Caki2 (cell line): ENCODE results near the gene ANGPTL4. TPM values are rescaled to one million over a fixed set of nuclear protein-coding genes. Genes with fewer than 3 reads are reported as not detected.
"Not testable (repeated sequence)": the region's sequence is repeated elsewhere in the genome, so short reads cannot be mapped to it uniquely, and the experiment has no call there.

Experiments
- DNase-seq: peaks from one replicate; pipeline ENCODE4 v3.0.0-alpha.2; 2015; ENCODE audit warnings: low read depth
- in situ Hi-C: cut with HindIII; loops from 2 replicates; pipeline ENCODE4 v1.10.0; 2016; ENCODE audit warnings: low sequenced_read_pairs, low pct_unique_long_range_greater_than_20kb, mixed read lengths
- total RNA-seq: library from RNA; depleted of rRNA; stranded (reverse); fragments of >200 nt; shearing (Covaris generic); gene quantifications from 2 replicates; pipeline ENCODE4 v1.2.3, GENCODE V29; 2014; ENCODE audit warnings: low replicate concordance

ANGPTL4 gene
- total RNA-seq, 1 experiment from 2014 or later, result 27.5 TPM

DNA sequence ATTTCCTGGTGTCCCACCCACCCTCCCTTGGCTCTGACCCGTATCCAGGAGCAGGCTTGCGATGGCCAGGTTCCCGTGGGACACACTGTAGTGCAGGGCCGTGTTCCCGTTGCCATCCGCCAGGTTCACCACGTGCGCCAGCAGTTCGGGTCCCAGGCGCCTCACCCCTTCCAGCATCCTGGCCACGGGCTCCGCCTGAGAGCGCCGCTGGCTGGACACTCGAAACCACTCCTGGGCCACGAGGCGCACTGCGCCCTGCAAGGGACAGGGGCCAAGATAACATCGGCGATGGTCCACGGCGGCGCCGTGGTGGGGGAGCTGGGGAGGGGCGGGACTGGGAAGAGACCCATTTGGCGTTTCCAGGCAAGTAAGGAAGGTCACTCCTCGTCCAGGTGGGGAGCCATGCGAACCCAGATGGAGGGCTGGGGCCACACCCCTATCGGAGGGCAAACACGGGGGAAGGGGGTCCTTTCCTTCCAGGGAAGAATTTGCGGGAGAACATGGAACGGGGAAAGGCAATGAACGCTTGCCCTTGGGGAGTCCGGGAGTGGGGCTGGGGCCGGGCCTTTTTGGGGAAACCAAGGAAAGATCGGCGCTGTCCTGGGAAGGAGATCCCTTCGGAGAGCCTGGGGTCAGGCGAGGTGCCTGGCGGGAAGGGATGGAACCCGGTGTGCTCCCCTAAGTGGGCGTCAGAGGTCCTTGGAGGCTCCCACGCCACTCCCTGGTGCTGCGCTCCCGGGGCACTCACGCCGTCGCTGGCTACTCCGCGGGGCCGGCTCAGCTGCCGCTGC lies 30.8 kb upstream of the ANGPTL4 start:
- in situ Hi-C loops, result no loop called here
- no peak for DNase-seq

DNA sequence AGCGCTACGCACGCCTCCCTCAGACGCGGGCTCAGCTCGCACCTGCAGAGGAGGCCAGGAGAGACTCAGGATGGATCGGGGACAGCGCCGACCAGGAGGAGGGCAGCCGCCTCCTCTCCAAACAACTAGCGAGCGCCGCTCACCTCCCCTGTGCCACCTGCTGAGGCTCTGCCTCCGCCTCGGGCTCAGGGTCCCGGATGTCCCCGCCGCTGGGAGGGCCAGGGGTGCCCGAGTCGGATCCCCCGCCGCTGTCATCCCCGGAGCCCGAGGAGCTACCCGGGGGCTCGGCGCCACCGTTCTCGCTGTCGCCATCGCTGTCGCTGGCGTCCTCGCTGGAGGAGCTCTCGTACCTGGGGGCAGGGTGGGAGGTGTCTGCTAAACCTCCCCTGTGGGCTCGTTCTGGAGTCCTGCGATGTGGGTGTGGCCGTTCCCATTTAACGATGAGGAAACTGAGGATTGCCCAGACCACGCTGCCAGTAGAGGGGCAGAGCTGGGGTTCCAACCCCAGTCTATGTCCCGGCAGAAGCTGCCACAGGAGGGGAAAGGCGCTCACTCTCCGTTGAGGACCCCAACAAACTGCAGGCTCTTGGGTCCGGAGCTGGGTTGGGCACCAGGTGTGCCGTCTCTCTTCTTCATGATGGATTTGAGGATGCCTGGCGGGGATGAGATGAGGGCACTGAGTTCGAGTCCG lies 30.0 kb upstream of the ANGPTL4 start:
- in situ Hi-C loops, result no loop called here
- no peak for DNase-seq

DNA sequence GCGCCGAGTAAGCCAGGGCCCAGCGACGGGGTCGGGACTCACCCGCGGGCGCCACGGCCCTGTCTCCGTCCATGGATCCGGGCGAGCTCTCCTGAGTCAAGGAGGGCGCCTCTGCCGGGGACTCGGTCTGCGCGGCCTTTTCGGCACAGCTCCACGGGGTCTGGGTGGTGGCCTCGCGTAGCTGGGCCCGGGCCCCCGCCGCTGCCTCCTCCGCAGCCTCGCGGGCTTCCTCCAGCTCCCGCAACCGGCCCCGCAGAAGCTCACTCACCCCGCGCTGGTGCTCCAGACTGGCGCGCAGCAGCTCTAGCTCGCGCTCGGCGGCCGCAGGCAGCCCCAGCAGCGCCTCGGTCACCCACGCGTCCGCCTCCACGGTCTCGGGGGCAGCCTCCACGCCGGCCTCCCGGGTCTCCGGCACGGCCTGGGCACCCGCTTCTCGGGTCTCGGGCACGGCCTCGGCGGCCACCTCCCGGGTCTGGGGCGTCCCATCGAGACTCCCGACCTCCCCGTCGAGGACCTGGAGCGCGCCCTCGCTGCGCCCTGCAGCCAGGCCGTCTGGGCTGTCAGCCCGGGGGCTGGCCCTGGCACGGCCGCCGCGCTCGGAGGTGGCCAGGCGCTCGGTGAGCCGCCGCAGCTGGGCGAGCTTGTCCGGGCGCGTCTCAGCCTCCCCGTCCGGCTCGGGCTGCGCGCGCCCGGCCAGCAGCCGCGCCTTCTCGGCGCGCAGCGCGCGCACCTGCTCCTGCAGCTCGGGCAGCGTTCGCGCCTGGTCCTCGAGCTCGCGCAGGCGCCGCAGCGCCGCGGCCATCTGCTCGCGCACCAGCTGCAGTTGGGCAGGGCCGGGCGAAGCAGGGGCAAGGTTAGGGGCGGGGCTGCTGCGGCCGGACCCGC lies 29.3 kb upstream of the ANGPTL4 start:
- DNase-seq, result peak; percentile 83
- in situ Hi-C loops, result no loop called here

DNA sequence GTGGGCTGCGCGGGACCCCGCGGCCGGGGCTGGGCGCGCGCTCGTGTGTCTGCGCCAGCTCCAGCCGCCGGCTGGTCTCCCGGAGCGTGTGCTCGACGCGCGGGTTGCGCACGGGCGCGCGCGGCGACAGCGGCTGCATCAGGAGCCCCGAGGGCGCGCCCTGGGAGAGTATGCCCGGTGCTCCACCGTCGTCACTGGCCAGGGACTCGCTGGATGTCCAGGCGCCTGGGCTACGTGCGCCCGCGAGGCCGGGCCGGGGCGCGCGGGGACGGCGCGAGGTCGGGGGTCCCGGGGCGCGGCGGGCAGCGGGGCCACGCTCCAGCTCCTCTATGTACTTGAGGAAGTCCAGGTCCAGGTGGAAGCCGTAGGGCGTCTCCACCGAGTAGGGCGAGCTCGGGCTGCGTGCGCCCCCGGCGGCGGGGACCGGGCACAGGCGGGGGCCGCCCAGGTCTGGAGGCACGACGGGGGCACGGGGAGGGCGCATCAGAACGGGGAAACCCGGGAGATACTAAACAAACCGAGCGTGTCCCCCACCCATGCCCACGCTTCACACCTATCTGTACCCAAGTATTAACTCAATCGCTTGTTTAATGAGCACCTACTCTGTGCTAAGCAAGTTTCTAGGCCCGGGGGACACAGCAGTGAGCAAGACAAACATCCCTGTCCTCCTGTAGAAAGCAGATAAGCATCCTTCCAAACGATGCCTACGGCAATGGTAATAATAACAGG lies 28.4 kb upstream of the ANGPTL4 start:
- in situ Hi-C loops, result no loop called here

DNA sequence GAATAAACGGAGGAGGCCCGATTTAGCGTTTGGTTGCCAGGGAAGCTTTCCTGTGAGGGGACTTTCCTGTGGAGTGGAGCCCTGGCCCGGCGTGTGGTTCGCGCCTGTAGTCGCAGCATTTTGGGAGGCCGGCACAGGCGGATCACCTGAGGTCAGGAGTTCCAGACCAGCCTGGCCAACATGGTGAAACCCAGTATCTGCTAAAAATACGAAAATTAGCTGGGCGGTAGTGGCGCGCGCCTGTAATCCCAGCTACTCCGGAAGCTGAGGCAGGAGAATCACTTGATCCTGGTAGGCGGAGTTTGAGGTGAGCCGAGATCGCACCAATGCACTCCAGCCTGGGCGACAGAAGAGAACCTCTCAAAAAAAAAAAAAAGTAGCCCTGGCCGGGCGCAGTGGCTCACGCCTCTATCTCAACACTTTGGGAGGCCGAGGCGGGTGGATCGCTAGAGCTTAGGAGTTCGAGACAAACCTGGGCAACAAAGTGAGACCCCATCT lies 27.8 kb upstream of the ANGPTL4 start:
- in situ Hi-C loops, result no loop called here
- no peak for DNase-seq

More for the DNA sequence above, 28.4 kb upstream of the ANGPTL4 start:
- no peak for DNase-seq

DNA sequence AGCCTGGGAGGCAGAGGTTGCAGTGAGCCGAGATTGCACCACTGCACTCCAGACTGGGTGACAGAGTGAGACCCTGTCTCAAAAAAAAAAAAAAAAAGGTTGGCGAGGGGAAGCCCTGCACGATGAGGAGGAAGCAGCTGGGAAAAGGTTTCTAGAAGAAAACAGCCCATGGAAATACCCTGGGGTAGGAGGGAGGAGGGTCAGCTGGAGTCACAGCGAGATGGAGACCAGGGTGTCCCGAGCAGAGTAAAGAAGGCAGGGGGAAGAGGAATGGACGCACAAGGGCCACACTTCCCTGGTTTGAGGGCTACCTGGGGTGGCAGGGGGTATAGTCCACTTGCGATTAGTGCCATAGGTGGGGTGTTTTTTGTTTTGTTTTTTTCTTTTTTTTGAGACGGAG lies 27.3 kb upstream of the ANGPTL4 start:
- DNase-seq, result no peak
- in situ Hi-C loops, result no loop called here

DNA sequence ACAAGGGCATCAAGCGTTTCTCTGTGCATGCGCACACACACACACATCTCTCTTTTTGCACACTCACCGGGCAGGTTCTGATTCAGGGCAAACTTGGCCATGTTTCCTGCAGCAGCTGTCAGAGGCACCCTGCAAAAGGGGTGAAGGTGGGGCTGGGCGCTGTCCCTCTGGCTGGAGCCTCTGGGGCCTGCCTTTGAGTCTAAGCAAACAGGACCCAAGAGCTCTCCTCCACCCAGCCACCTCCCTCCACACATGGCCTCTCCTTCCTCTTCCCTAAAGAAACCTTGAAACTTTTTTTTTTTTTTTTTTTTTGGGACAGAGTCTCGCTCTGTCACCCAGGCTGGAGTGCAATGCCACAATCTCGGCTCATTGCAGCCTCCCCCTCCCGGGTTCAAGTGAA lies 26.2 kb upstream of the ANGPTL4 start:
- in situ Hi-C loops, result no loop called here
- DNase-seq, result no peak

DNA sequence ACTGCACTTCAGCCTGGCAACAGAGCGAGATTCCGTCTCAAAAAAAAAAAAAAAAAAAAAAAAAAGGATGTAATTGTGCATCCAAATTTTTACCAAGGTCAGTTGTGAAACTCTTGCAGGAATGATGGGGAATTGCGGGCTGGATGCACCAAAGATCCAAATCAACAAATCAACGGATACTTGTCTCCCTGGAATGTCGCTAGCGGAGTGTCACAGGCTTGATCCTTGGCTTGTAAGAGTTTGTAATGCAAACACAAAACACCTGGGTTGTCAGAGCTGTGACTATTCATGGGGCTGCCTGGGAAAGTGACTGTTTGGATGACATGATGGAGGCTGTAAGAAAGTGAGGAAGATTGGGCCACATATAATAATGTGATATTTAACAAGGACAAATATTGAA lies 25.1 kb upstream of the ANGPTL4 start:
- in situ Hi-C loops, result no loop called here
- no peak for DNase-seq

DNA sequence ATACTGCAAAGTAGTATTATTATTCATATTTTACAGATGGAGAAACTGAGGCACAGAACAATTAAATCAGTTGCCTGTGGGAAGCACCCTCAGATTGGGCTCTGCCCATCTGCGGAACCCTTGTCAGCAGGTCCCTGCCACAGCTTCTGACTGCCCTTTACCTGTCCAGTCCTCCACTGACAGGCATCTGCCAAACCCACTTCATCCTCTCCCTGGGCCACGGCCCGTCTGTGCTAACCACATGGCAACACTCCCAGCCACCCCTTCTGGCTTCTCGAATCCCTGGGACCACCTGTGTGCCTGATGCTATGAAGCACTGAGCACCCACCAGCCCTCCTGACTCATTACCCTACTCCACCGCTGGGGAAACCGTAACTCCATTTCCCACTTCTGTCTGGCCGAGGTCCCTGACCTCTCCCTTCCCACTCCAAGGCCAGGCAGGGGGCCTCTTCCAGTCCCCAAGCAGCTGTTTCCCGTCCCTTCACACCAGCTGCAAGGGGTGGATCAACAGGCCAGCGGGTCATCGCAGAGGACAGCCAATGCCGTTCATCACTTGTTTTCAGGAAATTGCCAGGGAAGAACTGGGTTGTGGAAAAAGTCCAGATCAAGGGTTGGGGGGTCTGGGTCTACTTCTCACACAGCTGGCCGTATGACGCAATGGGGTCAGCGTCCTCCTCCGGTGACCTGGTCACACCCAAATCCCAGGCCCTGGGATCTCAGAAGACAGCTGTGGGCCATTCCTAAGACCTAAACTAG lies 23.4 kb upstream of the ANGPTL4 start:
- DNase-seq, result no peak
- in situ Hi-C loops, result no loop called here

DNA sequence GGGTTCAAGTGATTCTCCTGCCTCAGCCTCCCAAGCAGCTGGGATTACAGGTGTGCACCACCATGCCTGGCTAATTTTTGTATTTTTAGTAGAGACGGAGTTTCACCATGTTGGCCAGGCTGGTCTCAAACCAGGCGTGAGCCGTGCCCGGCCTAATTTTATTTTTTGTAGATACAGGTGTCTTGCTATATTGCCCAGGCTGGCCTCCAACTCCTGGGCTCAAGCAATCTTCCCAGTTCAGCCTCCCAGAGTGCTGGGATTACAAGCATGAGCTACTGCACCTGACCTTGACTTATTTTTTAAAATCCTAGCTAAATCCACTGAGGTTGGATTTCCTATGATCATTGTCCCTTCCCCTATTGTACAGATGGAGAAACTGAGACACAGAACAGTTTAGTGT lies 22.5 kb upstream of the ANGPTL4 start:
- DNase-seq, in situ Hi-C loops: not testable (repeated sequence)

DNA sequence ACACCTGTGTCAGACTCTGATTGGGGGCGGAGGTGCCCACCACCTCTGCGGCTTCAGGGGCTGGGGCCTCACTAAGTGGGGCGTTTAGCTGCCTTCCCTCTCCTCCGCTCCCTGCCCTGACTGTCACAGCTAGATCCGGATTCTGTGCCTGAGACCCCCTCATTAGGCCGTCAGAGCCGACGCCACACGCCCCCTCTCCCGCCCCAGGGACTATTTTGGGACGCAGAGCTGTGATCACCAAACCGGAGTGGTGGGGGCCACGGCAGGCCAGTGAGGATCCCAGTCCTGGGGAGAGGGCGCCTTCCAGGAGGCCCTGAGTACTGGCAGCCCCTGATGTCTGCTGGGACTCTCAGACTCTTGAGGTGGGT lies 21.7 kb upstream of the ANGPTL4 start:
- DNase-seq, result no peak
- in situ Hi-C loops, result no loop called here

DNA sequence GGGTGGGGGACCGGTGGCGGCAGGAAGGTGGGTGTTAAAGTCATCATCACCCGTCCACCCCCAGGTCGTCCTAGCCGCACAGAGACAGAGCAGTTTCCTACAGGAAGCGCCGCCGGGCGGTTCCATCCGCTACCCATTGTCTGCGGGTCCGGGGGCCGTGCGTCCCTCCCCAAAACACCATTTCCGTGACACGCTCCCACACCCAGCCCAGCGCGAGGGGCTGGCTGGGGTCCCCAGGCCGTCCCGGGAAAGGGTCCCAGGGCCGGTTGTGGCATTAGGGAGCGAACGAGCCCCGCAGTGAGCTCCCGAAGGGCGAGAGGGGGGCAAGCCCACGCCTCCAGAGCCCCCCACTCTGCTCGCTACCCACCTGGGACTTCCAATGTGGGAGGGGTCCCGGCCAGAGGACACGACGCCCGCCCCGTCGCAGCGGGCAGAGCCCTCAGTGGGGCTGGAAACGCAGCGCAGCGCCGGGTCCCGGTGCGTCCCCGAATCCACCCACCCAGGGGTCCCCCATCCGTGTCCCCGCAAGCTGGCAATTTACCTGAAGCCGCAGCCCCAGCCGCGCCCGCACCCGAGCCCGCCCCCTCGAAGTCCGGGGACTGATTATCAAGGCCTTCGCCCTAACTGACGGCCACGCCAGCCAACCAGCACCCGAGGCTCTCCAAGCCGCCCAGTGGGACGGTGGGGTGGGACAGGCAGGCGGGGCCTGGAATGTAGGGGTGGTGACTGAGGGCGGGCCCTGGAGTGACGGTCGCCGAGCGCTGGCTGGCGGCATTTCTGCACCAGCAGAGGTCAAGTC lies 21.1 kb upstream of the ANGPTL4 start, which contains the start of gene KANK3:
TSS of gene KANK3 (minus strand) at position 579 of the 799 bp plus-strand sequence. CDS start 5,434 bp downstream, outside the sequence.
- peak; percentile 77 for DNase-seq
- in situ Hi-C loops, result no loop called here

DNA sequence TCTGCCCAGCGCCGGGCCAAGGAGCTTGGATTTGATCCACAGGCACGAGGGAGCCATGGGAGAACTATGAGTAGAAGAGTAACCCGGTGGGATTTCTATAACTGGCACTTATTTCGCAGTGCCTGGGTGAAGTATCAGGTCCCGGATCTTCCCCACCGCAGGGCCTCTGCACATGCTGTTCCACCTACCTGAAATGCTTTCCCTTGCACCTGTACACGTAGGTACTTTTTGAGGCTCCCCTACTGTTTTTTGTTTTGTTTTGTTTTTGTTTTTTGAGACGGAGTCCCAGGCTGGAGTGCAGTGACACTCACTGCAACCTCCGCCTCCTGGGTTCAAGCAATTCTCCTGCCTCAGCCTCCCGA lies 20.5 kb upstream of the ANGPTL4 start:
- in situ Hi-C loops, result no loop called here
- no peak for DNase-seq

DNA sequence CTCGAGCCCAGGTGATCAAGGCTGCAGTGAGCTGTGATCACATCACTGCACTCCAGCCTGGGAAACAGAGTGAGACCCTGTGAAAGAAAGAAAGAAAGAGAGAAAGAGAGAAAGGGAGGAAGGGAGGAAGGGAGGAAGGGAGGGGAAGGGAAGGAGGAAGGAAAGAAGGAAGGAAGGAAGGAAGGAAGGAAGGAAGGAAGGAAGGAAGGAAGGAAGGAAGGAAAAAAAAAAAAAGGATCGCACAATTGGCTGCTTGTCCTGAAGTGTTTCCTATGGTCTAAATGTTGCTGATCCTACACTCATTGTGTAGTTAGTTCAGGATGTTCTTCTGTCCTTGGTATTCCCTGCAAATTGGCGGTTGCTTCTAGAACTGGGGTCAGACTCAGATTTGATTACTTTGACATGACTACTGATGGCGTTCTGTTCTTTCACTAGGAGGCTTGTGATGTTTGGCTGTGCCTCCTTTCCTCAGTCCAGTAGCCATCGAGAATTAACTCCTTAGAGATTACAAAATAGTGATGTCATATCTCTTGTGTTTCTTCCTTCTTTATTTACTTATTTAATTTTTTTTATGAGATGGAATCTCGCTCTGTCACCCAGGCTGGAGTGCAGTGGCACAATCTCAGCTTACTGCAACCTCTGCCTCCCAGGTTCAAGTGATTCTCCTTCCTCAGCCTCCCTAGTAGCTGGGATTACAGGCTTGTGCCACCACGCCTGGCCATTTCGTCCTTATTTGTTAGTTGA lies 14.2 kb upstream of the ANGPTL4 start:
- in situ Hi-C loops, DNase-seq: not testable (repeated sequence)

DNA sequence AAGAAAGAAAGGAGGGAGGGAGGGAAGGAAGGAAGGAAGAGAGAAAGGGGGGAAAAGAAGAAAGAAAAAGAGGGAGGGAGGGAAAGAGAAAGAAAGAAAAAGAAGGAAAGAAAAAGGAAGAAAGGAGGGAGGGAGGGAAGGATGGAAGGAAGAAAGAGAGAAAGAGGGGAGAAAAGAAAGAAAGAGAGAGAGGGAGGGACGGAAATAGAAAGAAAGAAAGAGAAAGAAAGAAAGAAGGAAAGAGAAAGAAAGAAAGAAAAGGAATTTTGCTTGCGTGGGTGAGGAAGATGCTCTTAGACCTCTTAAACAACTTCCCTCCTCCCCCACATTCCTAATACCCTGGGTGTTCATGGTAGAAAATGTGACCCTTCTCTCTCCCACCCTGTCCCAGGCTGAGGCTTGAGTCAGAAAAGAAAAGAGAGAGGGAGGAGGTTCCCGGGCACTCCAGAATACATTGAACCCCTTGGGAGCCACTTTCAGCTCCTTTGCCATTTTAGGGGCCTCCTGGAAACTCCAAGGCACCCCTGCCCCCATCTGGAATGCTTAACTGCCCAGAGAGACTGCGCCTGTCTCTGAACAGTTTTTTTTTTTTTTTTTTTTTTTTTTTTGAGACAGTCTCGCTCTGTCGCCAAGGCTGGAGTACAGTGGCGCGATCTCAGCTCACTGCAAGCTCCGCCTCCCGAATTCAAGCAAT lies 11.7 kb upstream of the ANGPTL4 start:
- in situ Hi-C loops, result no loop called here
- no peak for DNase-seq

DNA sequence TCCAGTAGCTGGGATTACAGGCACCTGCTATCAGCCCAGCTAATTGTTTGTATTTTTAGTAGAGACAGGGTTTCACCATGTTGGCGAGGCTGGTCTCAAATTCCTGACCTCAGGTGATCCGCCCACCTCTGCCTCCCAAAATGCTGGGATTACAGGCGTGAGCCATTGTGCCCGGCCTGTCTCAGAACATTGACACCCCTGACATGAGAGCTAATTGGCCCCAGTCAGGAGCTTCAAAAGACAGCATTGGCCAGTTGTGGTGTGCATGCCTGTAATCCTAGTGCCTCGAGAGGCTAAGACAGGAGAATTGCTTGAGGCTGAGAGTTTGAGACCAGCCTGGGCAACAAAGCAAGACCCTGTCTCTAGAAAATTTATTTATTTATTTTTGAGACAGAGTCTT lies 11.1 kb upstream of the ANGPTL4 start:
- in situ Hi-C loops, DNase-seq: not testable (repeated sequence)
